ENCODE data around the gene AIF1L.

The AIF1L gene

DNA sequence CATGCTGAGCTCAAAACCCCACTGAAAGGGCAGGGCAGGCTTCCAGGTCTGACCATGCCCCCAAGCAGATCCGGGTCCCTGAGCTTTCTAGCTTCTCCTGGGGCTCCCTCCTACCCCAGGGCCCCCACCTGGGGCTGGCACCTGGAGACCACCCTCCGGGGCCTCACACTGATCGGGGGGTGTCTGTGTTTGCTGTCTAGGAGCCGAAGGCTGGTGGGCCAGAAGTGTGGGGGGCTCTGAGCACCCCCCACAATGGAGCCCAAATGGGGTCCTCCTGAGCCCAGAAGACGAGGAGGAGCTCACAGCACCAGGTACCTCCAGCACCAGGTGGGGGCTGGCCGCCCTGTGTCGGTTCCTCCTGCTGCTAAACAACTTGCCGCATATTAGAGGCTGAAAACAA, 47.5 kb upstream of the AIF1L start:
- H3K4me2 ChIP-seq (ENCODE audit: low read depth, low read length, poor library complexity, severe bottlenecking) = no peak overlapping the region
- no peak overlapping the region for H3K27ac ChIP-seq (ENCODE audit: low read depth, low read length)
- H3K27me3 ChIP-seq (ENCODE audit: low read length) = no peaks in the 10 kb centered on the region
- H3K79me2 ChIP-seq (ENCODE audit: insufficient read depth, low read length) = no peaks in the 10 kb centered on the region
- no peak overlapping the region for H3K9ac ChIP-seq (ENCODE audit: low read length)
- H3K36me3 ChIP-seq (ENCODE audit: low read length) = no peaks in the 10 kb centered on the region
- no peak overlapping the region for H3K4me3 ChIP-seq (ENCODE audit: insufficient read depth, low read length, poor library complexity, severe bottlenecking)
- no peak for TF ChIP-seq EZH2phosphoT487 (conservative IDR thresholded peaks at IDR 0.05; ENCODE audit: low read length)
- TF ChIP-seq, protein P1, sequence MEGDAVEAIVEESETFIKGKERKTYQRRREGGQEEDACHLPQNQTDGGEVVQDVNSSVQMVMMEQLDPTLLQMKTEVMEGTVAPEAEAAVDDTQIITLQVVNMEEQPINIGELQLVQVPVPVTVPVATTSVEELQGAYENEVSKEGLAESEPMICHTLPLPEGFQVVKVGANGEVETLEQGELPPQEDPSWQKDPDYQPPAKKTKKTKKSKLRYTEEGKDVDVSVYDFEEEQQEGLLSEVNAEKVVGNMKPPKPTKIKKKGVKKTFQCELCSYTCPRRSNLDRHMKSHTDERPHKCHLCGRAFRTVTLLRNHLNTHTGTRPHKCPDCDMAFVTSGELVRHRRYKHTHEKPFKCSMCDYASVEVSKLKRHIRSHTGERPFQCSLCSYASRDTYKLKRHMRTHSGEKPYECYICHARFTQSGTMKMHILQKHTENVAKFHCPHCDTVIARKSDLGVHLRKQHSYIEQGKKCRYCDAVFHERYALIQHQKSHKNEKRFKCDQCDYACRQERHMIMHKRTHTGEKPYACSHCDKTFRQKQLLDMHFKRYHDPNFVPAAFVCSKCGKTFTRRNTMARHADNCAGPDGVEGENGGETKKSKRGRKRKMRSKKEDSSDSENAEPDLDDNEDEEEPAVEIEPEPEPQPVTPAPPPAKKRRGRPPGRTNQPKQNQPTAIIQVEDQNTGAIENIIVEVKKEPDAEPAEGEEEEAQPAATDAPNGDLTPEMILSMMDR (IDR thresholded peaks at IDR 0.05; ENCODE audit: insufficient read depth, low read length, poor library complexity, severe bottlenecking) = no peak
- H4K20me1 ChIP-seq (ENCODE audit: low read depth, low read length) = no peaks in the 10 kb centered on the region
- no peak overlapping the region for H2AFZ ChIP-seq (ENCODE audit: low read depth, low read length, severe bottlenecking)
- H3K9me3 ChIP-seq (ENCODE audit: insufficient read depth, low read length) = no peaks in the 10 kb centered on the region
- no peaks in the 10 kb centered on the region for H3K9me2 ChIP-seq (replicated peaks; ENCODE audit: insufficient read depth, low read length)
- H3F3A ChIP-seq (ENCODE audit: insufficient read depth) = no peaks in the 10 kb centered on the region

DNA sequence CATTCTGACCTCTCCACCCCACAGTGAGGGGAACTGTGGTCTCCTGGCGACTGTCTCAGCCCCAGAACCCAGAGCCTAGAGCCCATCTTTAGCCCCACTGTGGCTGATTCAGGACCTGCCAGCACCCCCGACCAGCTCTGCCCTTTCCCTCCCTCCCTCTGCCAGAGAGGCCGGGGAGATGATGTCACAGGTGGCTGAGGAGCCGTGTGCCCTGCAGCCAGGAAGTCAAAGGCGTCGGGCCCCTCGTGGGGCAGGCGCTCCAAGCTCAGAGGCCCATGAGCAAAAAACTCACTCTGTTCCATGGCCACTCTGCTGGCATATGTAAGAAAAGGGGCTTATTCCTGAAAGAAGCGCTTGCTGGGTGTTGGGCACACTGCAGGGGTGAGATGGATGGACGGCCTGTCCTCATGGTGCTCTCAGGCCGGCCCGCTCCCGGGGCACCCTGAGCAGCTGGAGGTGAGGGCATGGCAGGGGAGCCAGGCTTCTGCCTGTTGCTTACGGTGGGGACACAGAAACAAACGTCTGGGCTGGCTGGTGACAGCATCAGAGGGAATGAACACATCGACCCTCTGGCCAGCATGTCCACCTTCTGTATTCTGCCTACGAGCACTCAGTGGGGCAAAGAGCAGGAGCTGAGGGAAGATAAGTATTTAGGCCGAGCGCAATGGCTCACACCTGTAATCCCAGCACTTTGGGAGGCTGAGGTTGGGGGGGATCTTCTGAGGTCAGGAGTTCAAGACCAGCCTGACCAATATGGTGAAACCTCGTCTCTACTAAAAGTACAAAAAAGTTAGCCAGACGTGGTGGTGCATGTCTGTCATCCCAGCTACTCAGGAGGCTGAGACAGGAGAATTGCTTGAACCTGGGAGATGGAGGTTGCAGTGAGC, 46.3 kb upstream of the AIF1L start:
- Histone ChIP-seq H3F3A (ENCODE audit: insufficient read depth) (no peaks in the 10 kb centered on the region), H3K27me3 (ENCODE audit: low read length) (no peaks in the 10 kb centered on the region), H3K36me3 (ENCODE audit: low read length) (no peaks in the 10 kb centered on the region), H3K9me3 (ENCODE audit: insufficient read depth, low read length) (no peaks in the 10 kb centered on the region), H3K4me3 (ENCODE audit: insufficient read depth, low read length, poor library complexity, severe bottlenecking) (no peak overlapping the region), H3K4me2 (ENCODE audit: low read depth, low read length, poor library complexity, severe bottlenecking) (no peak overlapping the region), H2AFZ (ENCODE audit: low read depth, low read length, severe bottlenecking) (no peak overlapping the region), H3K27ac (ENCODE audit: low read depth, low read length) (no peak overlapping the region), H3K9ac (ENCODE audit: low read length) (no peak overlapping the region), H3K9me2 (replicated peaks; ENCODE audit: insufficient read depth, low read length) (no peaks in the 10 kb centered on the region), H4K20me1 (ENCODE audit: low read depth, low read length) (no peaks in the 10 kb centered on the region), H3K79me2 (ENCODE audit: insufficient read depth, low read length) (no peaks in the 10 kb centered on the region)
- no peak for TF ChIP-seq EZH2phosphoT487 (conservative IDR thresholded peaks at IDR 0.05; ENCODE audit: low read length)
- TF ChIP-seq, protein P1 (IDR thresholded peaks at IDR 0.05; ENCODE audit: insufficient read depth, low read length, poor library complexity, severe bottlenecking) = no peak

DNA sequence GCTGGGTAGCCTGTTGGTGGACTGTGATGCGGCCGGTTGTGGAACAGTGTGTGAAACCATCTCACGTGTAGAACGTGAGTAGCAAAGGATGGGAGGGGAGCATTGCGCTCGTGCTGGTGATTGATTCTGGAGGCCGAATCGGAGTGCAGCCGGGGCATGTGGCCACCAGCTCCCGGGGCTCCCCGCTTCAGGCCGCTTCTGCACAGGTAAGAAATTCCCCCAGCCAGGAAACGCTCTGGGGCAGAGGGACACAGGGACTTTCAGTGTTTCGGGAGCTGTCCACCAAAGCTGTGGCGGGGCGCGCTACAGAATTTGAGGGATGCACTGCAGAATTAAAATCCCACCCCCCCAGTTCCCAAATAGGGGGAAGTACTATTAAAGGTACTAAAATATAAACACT, 45.5 kb upstream of the AIF1L start:
- Histone ChIP-seq H4K20me1 (ENCODE audit: low read depth, low read length) (no peaks in the 10 kb centered on the region), H3K27me3 (ENCODE audit: low read length) (no peaks in the 10 kb centered on the region)
- no peak for TF ChIP-seq EZH2phosphoT487 (conservative IDR thresholded peaks at IDR 0.05; ENCODE audit: low read length)
- TF ChIP-seq, protein P1 (IDR thresholded peaks at IDR 0.05; ENCODE audit: insufficient read depth, low read length, poor library complexity, severe bottlenecking) = no peak

More for the DNA sequence above, 45.5 kb upstream of the AIF1L start:
- no peaks in the 10 kb centered on the region for H3K9me2 ChIP-seq (replicated peaks; ENCODE audit: insufficient read depth, low read length)
- no peaks in the 10 kb centered on the region for H3F3A ChIP-seq (ENCODE audit: insufficient read depth)
- H3K79me2 ChIP-seq (ENCODE audit: insufficient read depth, low read length) = no peaks in the 10 kb centered on the region
- no peak overlapping the region for H2AFZ ChIP-seq (ENCODE audit: low read depth, low read length, severe bottlenecking)
- no peak overlapping the region for H3K4me2 ChIP-seq (ENCODE audit: low read depth, low read length, poor library complexity, severe bottlenecking)
- H3K4me3 ChIP-seq (ENCODE audit: insufficient read depth, low read length, poor library complexity, severe bottlenecking) = no peak overlapping the region
- H3K9ac ChIP-seq (ENCODE audit: low read length) = no peak overlapping the region
- H3K9me3 ChIP-seq (ENCODE audit: insufficient read depth, low read length) = no peaks in the 10 kb centered on the region
- H3K27ac ChIP-seq (ENCODE audit: low read depth, low read length) = no peak overlapping the region
- H3K36me3 ChIP-seq (ENCODE audit: low read length) = no peaks in the 10 kb centered on the region
